VCaP (cell line): ENCODE data around the gene GP9.

Experiments
- H3K27ac ChIP-seq: fragments of 450-650 bp; 2 replicates; pipeline ENCODE4 v1.5.1; 2017
- CTCF ChIP-seq: fragments of 450-650 bp; conservative IDR thresholded peaks from 2 replicates; pipeline ENCODE4 v1.5.1; 2017; ENCODE audit warnings: mild to moderate bottlenecking, moderate library complexity

The GP9 gene

GRCh38 chr3:129056451-129057173, 4.0 kb upstream of the GP9 start:
- no peak for TF ChIP-seq CTCF
- no peak overlapping the region for H3K27ac ChIP-seq

GRCh38 chr3:129057249-129057648, 3.3 kb upstream of the GP9 start:
- TF ChIP-seq CTCF = no peak
- H3K27ac ChIP-seq = no peak overlapping the region; the same call in 1 of the 2 replicates

- no peak; the same call in 1 of the 2 replicates for TF ChIP-seq CTCF
- H3K27ac ChIP-seq = peak overlapping the region; percentile 64
Observed at GRCh38 chr3:129058441-129059200, 2.0 kb upstream of the GP9 start.

- no peak for TF ChIP-seq CTCF
- peak overlapping the region; percentile 64 for H3K27ac ChIP-seq
Observed at GRCh38 chr3:129059311-129059958, 1.1 kb upstream of the GP9 start.

- no peak overlapping the region; the same call in 1 of the 2 replicates for H3K27ac ChIP-seq
- TF ChIP-seq CTCF = no peak
Observed at GRCh38 chr3:129061023-129061887, 676 bp downstream of the GP9 start.

- no peak overlapping the region for H3K27ac ChIP-seq
- TF ChIP-seq CTCF = no peak
Observed at GRCh38 chr3:129061888-129062834, 1.6 kb downstream of the GP9 start.
